DMS 273 treated with DMSO at 0.1 percent for 48 hours (cell line): ENCODE data around the gene BRMS1L.

ENCODE experiments used
- DNase-seq: peaks from one replicate; lab custom pipeline; 2025; lab: John Stamatoyannopoulos, UW

The BRMS1L gene

GRCh38 chr14:35865611-35866324 lies 39.6 kb downstream of the BRMS1L start:
- DNase-seq = no peak

GRCh38 chr14:35866595-35867279 lies 40.6 kb downstream of the BRMS1L start:
- no peak for DNase-seq

DNA sequence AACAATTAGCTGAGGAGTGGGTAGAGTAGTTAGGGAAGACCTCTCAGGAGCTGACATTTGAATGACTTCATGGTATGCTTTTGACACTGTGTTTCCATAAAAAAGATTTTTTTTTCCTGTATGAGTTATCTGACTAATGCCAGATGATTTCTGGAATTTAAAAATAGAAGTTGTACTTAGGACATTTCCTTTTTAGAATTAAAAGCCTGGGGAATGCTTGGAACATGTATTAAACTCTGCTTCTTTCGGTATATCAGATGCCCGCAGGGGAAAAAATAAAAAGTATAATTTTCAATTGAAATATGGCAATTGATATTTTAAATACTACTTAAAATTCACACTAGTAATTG lies 41.1 kb downstream of the BRMS1L start:
- no peak for DNase-seq

GRCh38 chr14:35875296-35875695 lies 49.2 kb downstream of the BRMS1L start:
- no peak for DNase-seq

DNA sequence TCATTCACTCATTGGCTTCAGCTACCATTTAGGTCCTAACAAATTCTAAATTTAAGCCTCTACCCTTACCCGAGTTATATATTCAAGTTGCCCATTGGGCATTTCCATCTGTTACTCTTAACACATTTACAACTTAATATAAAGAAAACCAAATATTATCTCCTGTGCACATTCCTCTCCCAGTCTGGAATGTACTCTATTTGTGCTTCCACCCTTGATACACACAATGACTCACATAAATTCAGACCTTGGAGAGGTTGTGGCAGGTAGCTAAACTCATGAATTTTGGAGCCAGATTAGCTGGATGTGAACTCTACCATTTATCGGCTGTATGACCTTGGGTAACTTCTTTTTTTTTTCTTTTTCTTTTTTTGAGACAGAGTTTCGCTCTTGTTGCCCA lies 51.1 kb downstream of the BRMS1L start:
- no peak for DNase-seq

DNA sequence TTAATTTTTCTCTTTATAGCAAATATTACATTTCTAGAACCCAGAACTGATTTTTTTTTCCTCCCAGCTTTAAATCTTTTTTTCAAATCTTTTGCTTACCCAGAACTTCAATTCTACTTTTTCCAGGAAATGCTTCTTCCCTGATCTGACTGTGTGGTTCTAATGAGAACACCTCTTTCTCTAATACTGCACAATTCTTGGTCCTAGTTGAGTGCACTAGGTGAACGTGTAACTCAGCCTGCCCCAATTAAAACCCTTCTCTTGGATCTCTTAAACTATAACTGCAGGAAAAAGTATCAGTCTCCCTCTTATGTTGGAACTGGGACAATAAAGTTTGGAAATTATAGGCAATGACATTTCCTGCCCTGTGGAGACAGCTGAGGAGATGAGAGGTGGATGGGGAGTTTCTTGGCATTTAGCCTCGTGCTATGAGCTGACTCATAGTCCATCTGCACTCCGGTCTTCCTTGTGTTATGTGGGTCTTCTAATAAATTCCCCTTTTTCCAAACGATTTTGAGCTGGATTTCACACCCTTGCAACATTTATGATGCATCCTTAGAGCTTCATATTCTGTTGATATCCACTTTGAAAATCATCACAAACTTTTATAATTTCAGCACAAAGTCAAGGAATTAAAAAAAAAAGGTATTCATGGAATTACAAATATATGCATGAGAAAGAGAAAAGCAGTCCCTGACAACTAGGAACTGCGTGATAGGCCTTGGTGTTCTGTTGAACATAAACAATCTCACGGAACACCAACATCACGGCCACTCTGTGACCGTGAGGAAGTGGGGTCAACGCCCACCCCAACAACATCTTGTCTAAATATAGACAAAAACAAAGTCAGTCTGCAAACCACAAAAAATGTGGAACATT lies 52.4 kb downstream of the BRMS1L start:
- DNase-seq = peak; percentile 56

DNA sequence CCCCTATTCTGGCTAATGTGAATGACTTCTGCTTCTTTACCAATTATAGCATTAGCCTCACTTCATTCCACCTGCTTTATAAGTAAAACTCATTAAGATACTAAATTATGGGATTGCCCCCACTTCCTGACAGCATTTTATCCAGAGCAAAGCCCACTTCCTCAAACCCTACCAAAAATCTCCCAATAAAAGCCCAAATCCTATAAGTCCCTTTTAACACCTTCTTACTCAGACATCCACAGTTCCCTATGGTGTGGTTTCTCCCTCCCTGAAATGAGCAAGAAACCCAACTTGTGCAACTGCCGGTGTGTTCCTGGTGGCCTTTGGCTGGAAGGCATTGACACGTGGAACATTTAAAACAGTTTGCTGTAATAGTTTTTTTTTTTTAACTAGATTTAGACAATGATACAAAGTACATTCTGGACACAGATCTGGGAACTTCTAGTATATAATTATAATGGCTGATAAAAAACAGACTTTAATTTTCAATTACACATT lies 53.1 kb downstream of the BRMS1L start:
- no peak for DNase-seq

- DNase-seq = no peak
Observed at GRCh38 chr14:35879654-35880249, 53.6 kb downstream of the BRMS1L start.

GRCh38 chr14:35881280-35881679 lies 55.1 kb downstream of the BRMS1L start:
- DNase-seq = no peak

- no peak for DNase-seq
Observed at GRCh38 chr14:35883677-35884293, 57.6 kb downstream of the BRMS1L start.

- no peak for DNase-seq
Observed at GRCh38 chr14:35890308-35890707, 64.2 kb downstream of the BRMS1L start.

- no peak for DNase-seq
Observed at GRCh38 chr14:35895256-35895655, 69.1 kb downstream of the BRMS1L start.

DNA sequence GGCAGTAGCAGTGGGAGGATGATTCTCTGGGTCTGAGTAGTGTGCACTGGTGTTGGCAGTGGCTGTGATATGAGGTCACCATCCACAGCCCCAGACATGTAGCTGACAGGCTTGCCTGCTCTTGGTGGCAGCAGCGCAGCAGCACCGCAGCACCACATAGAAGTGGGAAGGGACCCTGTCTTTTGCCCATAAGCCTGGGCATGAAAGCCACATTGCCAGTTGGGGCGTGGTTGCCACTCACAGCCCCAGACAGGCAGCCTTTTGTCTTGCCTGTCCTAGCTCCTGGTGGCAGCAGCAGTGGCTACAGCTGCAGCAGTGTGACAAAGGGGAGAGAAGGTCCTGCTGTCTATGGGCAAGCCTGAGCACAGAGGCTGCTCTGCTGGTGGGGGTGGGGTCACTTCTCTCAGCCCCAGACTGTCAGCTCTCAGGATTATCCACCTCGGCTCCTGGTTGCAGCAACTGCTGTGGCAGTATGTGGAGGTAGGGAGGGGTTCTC lies 71.5 kb downstream of the BRMS1L start:
- no peak for DNase-seq

GRCh38 chr14:35898217-35898775 lies 72.2 kb downstream of the BRMS1L start:
- DNase-seq = no peak

- no peak for DNase-seq
Observed at GRCh38 chr14:35900741-35901140, 74.6 kb downstream of the BRMS1L start.

GRCh38 chr14:35909665-35910064 lies 83.5 kb downstream of the BRMS1L start:
- DNase-seq = no peak

GRCh38 chr14:35910191-35910590 lies 84.1 kb downstream of the BRMS1L start:
- DNase-seq = no peak

- no peak for DNase-seq
Observed at GRCh38 chr14:35911097-35911496, 85.0 kb downstream of the BRMS1L start.

DNA sequence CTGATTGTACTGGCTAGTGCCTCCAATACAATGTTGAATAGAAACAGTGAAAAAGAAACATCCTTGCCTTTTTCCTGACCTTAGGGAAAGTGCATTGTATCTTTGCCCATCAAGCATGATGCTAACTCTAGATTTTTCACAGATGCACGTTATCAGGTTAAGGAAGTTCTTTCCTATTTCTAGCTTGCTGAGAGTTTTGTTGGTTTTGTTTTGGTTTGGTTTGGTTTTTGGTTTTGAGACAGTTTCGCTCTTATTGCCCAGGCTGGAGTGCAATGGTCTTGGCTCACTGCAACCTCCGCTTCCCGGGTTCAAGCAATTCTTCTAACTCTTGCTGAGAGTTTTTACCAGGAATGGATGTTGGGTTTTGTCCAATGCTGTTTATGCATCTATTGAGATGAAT lies 89.0 kb downstream of the BRMS1L start:
- DNase-seq = no peak

DNA sequence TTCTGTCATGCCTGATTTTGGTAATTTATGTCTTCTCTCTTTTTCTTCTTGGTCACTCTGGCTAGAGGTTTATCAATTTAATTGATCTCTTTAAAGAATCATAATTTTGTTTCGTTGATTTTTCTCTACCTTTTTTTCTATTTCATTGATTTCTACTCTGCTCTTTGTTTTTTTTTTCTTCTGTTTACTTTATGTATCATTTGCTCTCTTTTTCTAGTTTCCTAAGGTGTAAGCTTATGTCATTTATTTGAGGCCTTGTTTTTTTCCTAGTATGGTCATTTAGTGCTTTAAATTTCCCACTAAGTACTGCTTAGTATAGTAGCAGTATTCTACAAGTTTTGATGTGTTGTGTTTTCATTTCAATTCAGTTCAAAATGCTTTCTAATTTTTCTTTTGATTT lies 89.6 kb downstream of the BRMS1L start:
- DNase-seq = no peak
